IPS DF 6.9 (cell line): ENCODE data around the gene ITGA1.

Experiments
- DNase-seq: peaks from one replicate; pipeline ENCODE4 v3.0.0-alpha.2; 2013; ENCODE audit warnings: low read depth, low spot score
- H3K27ac ChIP-seq: one replicate; pipeline ENCODE4 v1.5.1; 2013; ENCODE audit warnings: low read length, control low read depth
- H3K27me3 ChIP-seq: 2 replicates; pipeline ENCODE4 v1.6.1; 2013; ENCODE audit warnings: mild to moderate bottlenecking, low read length; ENCODE audit not compliant: control insufficient read depth, insufficient read depth
- H3K36me3 ChIP-seq: 2 replicates; pipeline ENCODE4 v1.6.1; 2013; ENCODE audit warnings: low read length; ENCODE audit not compliant: control insufficient read depth, insufficient read depth
- H3K4me1 ChIP-seq: 2 replicates; pipeline ENCODE4 v1.6.1; 2013; ENCODE audit warnings: low read length; ENCODE audit not compliant: control insufficient read depth, insufficient read depth
- H3K4me3 ChIP-seq: 2 replicates; pipeline ENCODE4 v1.5.1; 2013; ENCODE audit warnings: mild to moderate bottlenecking, low read length
- H3K9me3 ChIP-seq: 2 replicates; pipeline ENCODE4 v1.6.1; 2013; ENCODE audit warnings: low read length, inconsistent platforms; ENCODE audit not compliant: control insufficient read depth, insufficient read depth
- WGBS: extraction: QIAGEN DNeasy Blood & Tissue Kit; methylation state at CpG from one replicate; pipeline ENCODE4 v1.1.7; 2013; ENCODE audit warnings: mixed read lengths, missing lambda C conversion rate; ENCODE audit not compliant: insufficient read length, insufficient coverage; 5-methylcytosine and 5-hydroxymethylcytosine counted together

ITGA1 gene

DNA sequence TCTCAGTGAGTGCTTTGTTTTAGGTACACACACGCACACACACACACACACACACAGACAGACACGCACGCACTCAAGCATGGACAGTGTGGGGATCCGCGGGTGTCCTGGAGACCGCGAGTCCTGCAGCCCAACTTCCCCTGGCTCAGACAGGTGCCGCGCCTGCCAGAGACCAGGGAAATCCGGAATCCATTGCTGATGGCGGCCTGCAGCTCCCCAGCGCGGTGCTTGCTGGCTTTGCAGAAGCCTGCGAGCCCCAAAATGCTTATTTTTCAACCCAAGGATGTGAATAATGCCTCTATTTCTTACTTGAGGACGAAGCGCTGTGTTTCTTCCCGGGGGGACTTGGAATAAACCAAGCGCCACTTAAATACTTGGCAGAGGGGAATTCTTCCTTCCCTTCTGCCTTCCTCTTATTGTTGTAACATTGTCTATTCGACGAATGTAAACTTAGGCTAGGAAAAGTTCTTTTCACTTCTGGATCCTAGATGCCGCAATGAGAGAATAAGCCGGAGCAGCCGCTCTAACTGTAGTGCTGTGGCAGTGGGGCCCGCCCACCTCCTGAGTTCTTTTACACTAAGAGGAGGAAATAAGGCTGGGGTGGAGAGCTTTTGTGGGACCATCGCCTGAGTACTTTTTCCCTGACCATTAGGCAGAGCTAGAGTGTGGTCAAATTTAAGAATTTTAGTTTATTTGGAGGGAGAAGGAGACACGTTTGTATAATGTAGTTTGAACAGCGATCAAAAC is 202.2 kb downstream of the ITGA1 start:
- 100% methylated on average over 1 of the region's 27 CpGs for WGBS
- Histone ChIP-seq H3K27me3 (no peaks in the 10 kb centered on the region), H3K4me1 (no peaks in the 10 kb centered on the region), H3K4me3 (peak overlapping the region; percentile 62), H3K9me3 (no peaks in the 10 kb centered on the region), H3K36me3 (no peaks in the 10 kb centered on the region), H3K27ac (no peak overlapping the region)
- no peak for DNase-seq

DNA sequence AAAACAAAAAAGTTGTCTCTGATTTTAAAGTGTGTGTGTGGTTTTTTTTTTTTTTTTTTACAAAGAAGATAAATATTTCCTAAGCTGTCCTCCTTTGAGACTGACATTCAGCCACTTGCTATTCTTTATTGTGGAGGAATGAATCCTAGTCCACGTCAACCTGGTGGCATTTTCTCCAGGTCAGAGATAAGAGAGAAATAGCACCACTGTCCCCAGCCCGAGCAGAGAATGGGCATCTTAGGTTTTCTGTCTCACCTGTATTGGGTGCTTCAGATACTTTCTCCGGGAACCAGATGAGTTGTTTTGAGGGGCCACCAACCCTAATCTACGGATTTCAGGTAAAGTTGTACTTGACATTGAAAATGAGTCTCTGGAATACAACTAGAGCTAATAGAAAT is 202.8 kb downstream of the ITGA1 start:
- H3K4me1 ChIP-seq, result no peaks in the 10 kb centered on the region
- DNase-seq, result no peak
- H3K4me3 ChIP-seq, result no peak overlapping the region
- WGBS, result no CpG with 5 or more reads among the region's 4 CpGs
- no peaks in the 10 kb centered on the region for H3K27me3 ChIP-seq
- no peaks in the 10 kb centered on the region for H3K9me3 ChIP-seq
- no peak overlapping the region for H3K27ac ChIP-seq
- H3K36me3 ChIP-seq, result no peaks in the 10 kb centered on the region

DNA sequence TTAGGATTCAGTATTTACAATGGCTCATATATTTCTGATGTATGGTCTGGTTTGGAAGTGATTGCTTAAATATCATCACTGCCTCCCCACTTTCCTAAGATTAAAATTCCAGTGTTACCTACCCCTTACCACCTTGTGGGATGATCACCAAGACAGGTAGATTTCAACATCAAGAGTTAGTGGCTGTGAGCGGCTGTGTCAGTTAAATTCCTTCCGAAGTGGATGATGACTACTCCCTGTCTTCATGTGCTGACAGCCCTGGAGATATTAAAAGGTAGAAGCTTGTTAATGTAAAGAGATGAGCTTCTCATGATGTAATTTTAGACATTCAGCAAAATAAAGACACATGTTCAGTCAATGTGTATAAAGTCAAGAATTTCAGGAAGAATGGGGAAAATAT is 205.7 kb downstream of the ITGA1 start:
- no CpG with 5 or more reads among the region's 2 CpGs for WGBS
- Histone ChIP-seq H3K4me3 (no peak overlapping the region), H3K4me1 (no peaks in the 10 kb centered on the region), H3K36me3 (no peaks in the 10 kb centered on the region), H3K27me3 (no peaks in the 10 kb centered on the region), H3K9me3 (no peaks in the 10 kb centered on the region), H3K27ac (no peak overlapping the region)
- DNase-seq, result no peak

DNA sequence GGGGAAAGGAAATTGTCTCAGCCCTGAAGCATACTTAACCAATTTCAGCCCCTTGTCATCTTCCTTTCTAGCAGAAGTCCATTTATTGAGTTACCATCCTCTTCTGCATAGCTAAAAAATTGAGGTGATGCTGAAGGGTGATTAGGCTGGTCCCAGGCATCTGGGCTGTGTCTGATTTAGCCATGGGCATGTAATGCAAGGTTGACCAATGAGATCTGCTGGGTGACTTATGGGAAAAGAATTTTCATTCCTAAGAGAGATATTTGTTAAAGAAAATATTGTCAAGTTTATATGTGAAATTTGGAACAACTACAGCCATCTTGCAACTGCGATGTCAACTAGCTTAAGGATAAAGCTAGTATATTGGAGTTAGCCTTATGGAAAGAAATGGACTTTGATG is 206.6 kb downstream of the ITGA1 start:
- no peak for DNase-seq
- no peak overlapping the region for H3K27ac ChIP-seq
- H3K9me3 ChIP-seq, result no peaks in the 10 kb centered on the region
- H3K4me1 ChIP-seq, result no peaks in the 10 kb centered on the region
- no peaks in the 10 kb centered on the region for H3K27me3 ChIP-seq
- no CpG with 5 or more reads among the region's 1 CpG for WGBS
- H3K36me3 ChIP-seq, result no peaks in the 10 kb centered on the region
- H3K4me3 ChIP-seq, result no peak overlapping the region

DNA sequence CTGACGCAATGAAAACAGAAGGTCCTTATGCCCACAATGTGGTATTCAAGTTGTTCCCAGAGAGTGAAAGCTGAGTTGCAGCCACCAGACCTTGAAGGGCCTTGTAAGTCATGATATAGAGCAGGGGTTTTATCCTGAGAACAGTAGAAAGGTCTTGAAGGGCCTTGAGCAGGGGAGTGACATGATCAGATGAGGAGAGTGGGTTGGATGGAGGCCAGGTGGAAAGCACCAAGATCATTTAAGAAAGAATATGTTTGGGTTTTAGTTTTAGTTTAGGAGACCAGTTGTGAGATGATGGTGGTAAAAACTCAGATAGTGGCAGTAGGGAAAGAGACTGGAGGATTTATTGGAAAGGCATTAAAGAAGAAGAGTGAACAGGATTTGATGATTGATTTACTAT is 207.4 kb downstream of the ITGA1 start:
- Histone ChIP-seq H3K4me3 (no peak overlapping the region), H3K27ac (no peak overlapping the region), H3K4me1 (no peaks in the 10 kb centered on the region), H3K27me3 (no peaks in the 10 kb centered on the region), H3K36me3 (no peaks in the 10 kb centered on the region), H3K9me3 (no peaks in the 10 kb centered on the region)
- DNase-seq, result no peak
- WGBS, result no CpG with 5 or more reads among the region's 1 CpG

DNA sequence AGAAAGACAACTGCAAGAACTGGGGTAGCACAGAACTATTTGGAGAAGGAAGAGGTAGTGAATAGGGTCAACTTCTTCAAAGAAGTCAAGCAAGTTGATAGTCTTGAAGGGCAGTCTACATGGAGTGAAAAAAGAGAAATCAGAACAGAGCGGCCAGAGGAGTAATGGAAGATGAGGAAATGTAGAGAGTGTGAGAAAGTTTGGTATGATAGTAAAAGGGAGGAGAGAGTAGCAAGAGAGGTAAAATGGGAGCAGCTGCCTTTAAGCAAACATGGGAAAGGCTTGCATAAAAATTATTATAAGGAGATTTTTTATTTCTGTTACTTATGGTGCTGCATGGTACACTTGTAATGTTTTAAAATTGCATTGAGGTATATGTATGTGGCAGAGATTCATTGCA is 208.2 kb downstream of the ITGA1 start:
- H3K9me3 ChIP-seq, result no peaks in the 10 kb centered on the region
- no peaks in the 10 kb centered on the region for H3K36me3 ChIP-seq
- H3K4me1 ChIP-seq, result no peaks in the 10 kb centered on the region
- WGBS, result 100% methylated on average over 1 of the region's 1 CpG
- H3K27me3 ChIP-seq, result no peaks in the 10 kb centered on the region
- no peak for DNase-seq
- H3K27ac ChIP-seq, result no peak overlapping the region
- no peak overlapping the region for H3K4me3 ChIP-seq

DNA sequence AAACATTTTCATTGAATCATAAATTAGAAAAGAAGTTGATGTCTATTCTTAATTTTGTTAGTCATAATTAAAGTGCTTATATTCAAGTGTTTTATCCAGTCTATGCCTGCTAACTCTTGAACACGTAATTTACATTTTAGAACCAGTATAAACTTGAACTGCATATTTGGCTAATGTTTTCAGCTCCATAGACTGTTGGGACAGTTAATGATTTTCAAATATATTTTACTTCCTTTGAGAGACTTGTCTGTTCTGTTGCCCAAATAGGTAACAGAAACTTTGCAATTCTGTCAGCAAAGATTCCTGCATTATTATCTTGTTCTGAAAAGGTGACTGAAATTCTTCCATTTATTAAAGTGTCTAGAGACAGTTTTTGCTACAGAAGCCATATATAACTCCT is 209.3 kb downstream of the ITGA1 start:
- Histone ChIP-seq H3K27me3 (no peaks in the 10 kb centered on the region), H3K36me3 (no peaks in the 10 kb centered on the region), H3K4me1 (no peaks in the 10 kb centered on the region), H3K27ac (no peak overlapping the region), H3K4me3 (no peak overlapping the region), H3K9me3 (no peaks in the 10 kb centered on the region)
- WGBS, result no CpG with 5 or more reads among the region's 1 CpG
- DNase-seq, result no peak

DNA sequence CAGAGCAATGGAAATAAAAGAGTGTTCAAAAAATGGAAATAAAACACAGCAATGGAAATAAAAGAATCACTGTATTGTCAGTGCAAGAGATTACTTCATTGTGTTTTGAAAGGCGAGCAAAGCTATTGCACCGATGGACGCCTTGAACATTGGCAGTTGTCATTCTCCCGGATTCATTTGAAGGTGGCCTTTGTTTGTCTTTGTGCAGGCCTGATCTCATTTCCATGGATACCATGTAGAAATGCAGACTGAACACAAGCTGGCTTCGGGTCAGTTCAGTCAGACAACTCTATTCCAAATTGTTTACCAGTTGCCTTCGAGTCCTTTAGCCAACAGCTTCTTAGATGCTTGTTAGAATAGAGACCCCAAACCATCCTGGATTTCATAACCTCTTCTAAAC is 209.7 kb downstream of the ITGA1 start:
- Histone ChIP-seq H3K4me1 (no peaks in the 10 kb centered on the region), H3K9me3 (no peaks in the 10 kb centered on the region), H3K4me3 (no peak overlapping the region), H3K27ac (no peak overlapping the region), H3K36me3 (no peaks in the 10 kb centered on the region), H3K27me3 (no peaks in the 10 kb centered on the region)
- no peak for DNase-seq
- no CpG with 5 or more reads among the region's 6 CpGs for WGBS

DNA sequence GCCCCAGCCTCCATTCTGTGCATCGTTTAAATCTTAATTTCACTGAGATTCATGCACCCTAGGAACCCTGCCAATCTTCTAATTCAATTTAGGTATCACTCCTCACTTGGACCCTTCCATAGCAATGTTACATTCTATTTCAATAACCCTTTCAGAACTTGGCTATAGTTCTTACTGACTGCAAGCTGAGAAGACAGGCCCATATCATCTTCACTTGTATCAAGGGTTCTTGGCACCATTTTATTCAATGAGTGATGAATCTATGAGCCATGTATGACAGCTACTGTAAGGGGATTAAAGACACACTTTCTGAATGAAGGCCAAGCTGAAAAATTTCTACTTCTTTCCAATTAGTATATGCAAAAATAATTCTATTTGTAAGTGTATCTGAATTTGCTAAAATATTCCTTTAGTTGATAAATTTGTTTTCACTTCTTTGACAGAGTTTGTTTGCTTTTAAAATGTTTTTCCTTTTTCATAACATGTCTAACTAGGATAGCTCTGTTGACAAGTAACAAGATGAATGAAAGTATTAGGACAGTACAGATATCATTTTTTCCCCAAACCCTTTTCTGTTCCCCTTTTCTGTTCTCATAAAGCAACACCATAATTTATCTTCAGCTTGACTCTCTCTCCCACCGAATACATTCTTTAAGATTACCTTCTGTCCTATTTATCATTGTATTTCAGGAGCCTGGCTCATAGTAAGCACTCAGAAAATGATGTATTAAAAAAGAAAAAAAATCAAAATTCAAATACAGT is 211.0 kb downstream of the ITGA1 start:
- H3K4me1 ChIP-seq, result no peaks in the 10 kb centered on the region
- no peak for DNase-seq
- no CpG with 5 or more reads among the region's 2 CpGs for whole genome bisulfite sequencing
- no peak overlapping the region for H3K27ac ChIP-seq
- no peaks in the 10 kb centered on the region for H3K27me3 ChIP-seq
- no peak overlapping the region for H3K4me3 ChIP-seq
- H3K36me3 ChIP-seq, result no peaks in the 10 kb centered on the region
- no peaks in the 10 kb centered on the region for H3K9me3 ChIP-seq

DNA sequence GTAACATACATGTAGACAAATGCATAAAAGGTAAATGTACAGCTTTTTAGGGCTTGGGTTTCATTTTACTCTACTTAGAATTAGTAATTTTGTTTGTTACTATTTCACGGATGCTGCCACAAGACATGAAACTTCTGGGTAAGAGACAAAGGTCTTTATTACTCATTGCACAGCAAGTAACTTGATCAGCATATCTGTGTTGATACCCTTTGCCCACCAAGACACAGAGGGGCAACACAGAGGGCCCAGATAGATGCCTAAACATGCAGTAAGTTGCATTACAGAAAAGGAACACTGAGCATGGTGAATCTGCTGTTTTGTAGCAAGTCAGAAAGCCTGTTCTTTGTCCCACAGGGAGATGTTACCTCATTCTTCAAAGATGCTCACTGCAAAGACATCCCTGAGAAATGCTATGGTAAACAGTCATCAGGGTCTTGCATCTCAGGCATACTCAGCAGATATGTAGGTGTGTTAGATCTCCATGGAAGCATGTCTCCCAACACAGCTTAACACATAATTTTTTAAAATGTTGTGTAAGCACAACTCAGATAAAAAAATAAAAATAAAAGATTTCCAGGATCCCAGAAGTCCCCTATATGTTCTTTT is 211.7 kb downstream of the ITGA1 start:
- Histone ChIP-seq H3K9me3 (no peaks in the 10 kb centered on the region), H3K4me1 (no peaks in the 10 kb centered on the region), H3K27ac (no peak overlapping the region), H3K27me3 (no peaks in the 10 kb centered on the region), H3K36me3 (no peaks in the 10 kb centered on the region), H3K4me3 (no peak overlapping the region)
- DNase-seq, result no peak
- no CpG with 5 or more reads among the region's 1 CpG for WGBS
